ENCODE data around the gene ADAMTS12.

DNA sequence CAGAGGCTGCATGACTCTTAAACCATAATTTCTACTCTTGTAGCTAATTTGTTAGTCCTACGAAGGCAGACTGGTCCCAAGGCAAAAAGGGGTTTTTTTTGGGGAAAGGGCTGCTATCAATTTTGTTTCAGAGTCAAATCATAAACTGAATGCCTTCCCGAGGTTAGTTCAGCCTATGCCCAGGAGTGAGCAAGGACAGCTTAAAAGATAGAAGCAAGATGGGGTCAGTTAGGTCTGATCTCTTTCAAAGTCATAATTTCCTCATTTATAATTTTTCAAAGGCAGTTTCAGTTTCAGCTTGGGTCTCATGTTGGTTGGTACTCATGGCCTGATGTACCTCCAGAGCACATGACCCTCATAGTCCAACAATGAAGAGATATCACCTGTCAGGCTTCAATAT lies 36.5 kb upstream of the ADAMTS12 start:
- TF ChIP-seq, protein P1, sequence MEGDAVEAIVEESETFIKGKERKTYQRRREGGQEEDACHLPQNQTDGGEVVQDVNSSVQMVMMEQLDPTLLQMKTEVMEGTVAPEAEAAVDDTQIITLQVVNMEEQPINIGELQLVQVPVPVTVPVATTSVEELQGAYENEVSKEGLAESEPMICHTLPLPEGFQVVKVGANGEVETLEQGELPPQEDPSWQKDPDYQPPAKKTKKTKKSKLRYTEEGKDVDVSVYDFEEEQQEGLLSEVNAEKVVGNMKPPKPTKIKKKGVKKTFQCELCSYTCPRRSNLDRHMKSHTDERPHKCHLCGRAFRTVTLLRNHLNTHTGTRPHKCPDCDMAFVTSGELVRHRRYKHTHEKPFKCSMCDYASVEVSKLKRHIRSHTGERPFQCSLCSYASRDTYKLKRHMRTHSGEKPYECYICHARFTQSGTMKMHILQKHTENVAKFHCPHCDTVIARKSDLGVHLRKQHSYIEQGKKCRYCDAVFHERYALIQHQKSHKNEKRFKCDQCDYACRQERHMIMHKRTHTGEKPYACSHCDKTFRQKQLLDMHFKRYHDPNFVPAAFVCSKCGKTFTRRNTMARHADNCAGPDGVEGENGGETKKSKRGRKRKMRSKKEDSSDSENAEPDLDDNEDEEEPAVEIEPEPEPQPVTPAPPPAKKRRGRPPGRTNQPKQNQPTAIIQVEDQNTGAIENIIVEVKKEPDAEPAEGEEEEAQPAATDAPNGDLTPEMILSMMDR (conservative IDR thresholded peaks at IDR 0.05): no peak
- TF ChIP-seq ZFX (IDR thresholded peaks at IDR 0.05): no peak
